BLaER1 treated with 17β-estradiol and CSF1 and Interleukin-3, amounts not matched to agents 10 nM and 100 nM (cell line): Measurements from ENCODE around the gene GRAMD2B.
"Not testable (repeated sequence)": the region's sequence is repeated elsewhere in the genome, so short reads cannot be mapped to it uniquely, and the experiment has no call there.

Experiments used
- H3K27ac ChIP-seq, 11 experiments: shearing (Covaris generic); formaldehyde crosslinking; 2 replicates each; pipeline ENCODE4 v1.8.1; 2022
- H3K27me3 ChIP-seq, 11 experiments: shearing (Covaris generic); formaldehyde crosslinking; 2 replicates each; pipeline ENCODE4 v1.8.1; 2022
- H3K36me3 ChIP-seq, 11 experiments: shearing (Covaris generic); formaldehyde crosslinking; 2 replicates each; pipeline ENCODE4 v1.8.1; 2022
- H3K4me1 ChIP-seq, 10 experiments: shearing (Covaris generic); formaldehyde crosslinking; 2 replicates each; pipeline ENCODE4 v1.8.1; 2022
- H3K4me2 ChIP-seq, 11 experiments: shearing (Covaris generic); formaldehyde crosslinking; 2 replicates each; pipeline ENCODE4 v1.8.1; 2022
- H3K4me3 ChIP-seq, 10 experiments: shearing (Covaris generic); formaldehyde crosslinking; 2 replicates each; pipeline ENCODE4 v1.8.1; 2022
- H3K9ac ChIP-seq, 11 experiments: shearing (Covaris generic); formaldehyde crosslinking; 2 replicates each; pipeline ENCODE4 v1.8.1; 2022
- H3K9me3 ChIP-seq, 11 experiments: shearing (Covaris generic); formaldehyde crosslinking; replicated peaks in 1 of 11; 2 replicates each; pipeline ENCODE4 v1.8.1; 2022
- H4K20me1 ChIP-seq, 11 experiments: shearing (Covaris generic); formaldehyde crosslinking; 2 replicates each; pipeline ENCODE4 v1.8.1; 2022
- Cebpa-rat ChIP-seq, 11 experiments: shearing (Covaris generic); IDR thresholded peaks; 2 replicates each; pipeline ENCODE4 v1.8.1; 2022

The GRAMD2B gene

DNA sequence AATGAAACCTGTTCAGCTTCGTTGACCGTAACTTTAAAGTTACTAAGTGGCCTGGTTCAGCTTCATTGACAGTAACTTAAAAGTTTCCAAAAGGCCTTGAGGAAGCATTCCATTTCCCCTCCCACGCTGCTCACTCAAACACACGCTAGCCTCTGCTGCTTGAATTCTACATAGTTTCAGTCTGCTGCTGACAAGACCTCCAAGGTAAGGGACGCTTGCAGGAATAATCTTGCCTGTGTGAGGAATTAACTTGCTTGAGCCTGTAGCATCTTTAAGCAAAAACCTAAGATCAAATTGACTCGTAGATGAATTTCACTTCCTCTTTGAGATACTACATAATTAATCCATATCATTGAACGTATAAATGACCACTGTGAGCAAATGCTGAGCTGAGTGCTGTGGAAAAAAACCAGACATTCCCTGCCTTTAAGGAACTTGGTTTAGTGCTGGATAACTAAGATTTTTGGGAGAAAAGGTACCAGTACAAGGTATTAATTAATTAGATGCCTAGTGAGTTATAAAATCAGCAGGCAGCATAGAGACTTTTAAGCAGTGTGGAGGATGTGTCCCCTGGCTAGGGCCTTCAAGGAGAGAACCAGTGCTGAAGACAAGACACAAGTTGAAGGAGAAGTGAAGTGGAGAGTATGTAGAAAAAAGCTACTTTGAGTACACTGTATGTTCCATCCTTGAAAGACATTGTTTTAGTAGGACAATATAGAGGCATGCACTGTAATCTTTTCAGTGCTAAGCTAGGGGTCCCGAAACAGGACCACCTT lies 39.2 kb downstream of the GRAMD2B start:
- no peak overlapping the region for H3K4me3 ChIP-seq
- H3K9ac ChIP-seq: no peak overlapping the region
- H3K4me1 ChIP-seq: peaks cover 7 to 17% (median 10%) of the 10 kb centered on the region in 10 experiments; a peak in 18 of 20 replicates
- no peaks in the 10 kb centered on the region for H3K36me3 ChIP-seq
- H3K27ac ChIP-seq: no peak overlapping the region
- peak overlapping the region in 10 of 11 experiments; percentile 2 to 53 (median 36); a peak in 15 of 22 replicates for H3K4me2 ChIP-seq
- TF ChIP-seq Cebpa-rat (IDR thresholded peaks at IDR 0.05): no peak
- no peaks in the 10 kb centered on the region for H3K27me3 ChIP-seq
- no peaks in the 10 kb centered on the region for H4K20me1 ChIP-seq
- no peaks in the 10 kb centered on the region for H3K9me3 ChIP-seq

DNA sequence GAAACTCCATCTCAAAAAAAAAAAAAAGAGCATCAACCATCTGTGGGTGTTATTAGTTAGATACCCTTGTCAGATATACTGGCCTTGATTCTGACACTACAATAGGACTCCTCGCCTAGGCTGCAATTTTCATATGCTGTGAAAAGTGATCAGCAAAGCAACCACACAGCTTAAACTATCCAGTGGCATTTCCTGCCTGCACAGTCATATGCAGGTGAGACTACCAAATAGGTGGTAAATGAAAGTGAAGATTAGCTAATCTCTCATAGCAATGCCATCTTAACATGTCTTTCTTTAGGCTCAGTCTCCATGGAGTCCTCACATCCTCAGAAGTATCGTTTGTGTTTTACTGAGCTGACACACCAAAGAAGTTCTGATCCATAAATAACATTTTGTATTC lies 40.8 kb downstream of the GRAMD2B start:
- no peak overlapping the region for H3K4me3 ChIP-seq

DNA sequence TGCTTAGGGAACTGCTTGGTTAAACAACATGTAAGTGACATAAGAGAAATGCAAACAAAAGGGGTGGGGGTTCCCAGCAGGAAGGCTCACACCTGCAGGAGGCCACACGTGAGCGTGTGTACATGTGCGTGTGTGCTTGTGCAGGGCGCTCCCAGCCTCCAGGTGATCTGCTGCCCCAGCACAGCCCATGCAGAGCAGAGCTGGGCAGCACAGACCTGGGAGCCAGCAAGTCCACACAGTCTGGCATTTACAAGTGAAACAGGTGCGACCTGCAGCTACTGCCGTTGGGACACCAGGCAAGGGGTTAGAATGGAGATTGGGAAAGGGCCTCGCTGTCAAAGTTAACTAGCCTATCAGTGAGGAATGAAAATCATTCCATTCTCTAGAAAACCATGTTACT lies 41.8 kb downstream of the GRAMD2B start:
- Histone ChIP-seq H3K4me3 (no peak overlapping the region), H3K4me1 (peaks cover 7 to 14% (median 10%) of the 10 kb centered on the region in 10 experiments; a peak in 18 of 20 replicates), H3K4me2 (no peak overlapping the region), H3K36me3 (no peaks in the 10 kb centered on the region), H3K9me3 (no peaks in the 10 kb centered on the region), H4K20me1 (no peaks in the 10 kb centered on the region), H3K9ac (no peak overlapping the region), H3K27me3 (no peaks in the 10 kb centered on the region), H3K27ac (no peak overlapping the region)
- TF ChIP-seq Cebpa-rat (IDR thresholded peaks at IDR 0.05): no peak

More for the DNA sequence above, 40.8 kb downstream of the GRAMD2B start:
- H3K4me2 ChIP-seq: no peak overlapping the region
- H3K36me3 ChIP-seq: no peaks in the 10 kb centered on the region
- H3K27ac ChIP-seq: no peak overlapping the region
- H3K4me1 ChIP-seq: peaks cover 7 to 14% (median 10%) of the 10 kb centered on the region in 10 experiments; a peak in 18 of 20 replicates
- no peaks in the 10 kb centered on the region for H3K9me3 ChIP-seq
- no peak overlapping the region for H3K9ac ChIP-seq
- TF ChIP-seq Cebpa-rat (IDR thresholded peaks at IDR 0.05): no peak
- H4K20me1 ChIP-seq: no peaks in the 10 kb centered on the region
- no peaks in the 10 kb centered on the region for H3K27me3 ChIP-seq

DNA sequence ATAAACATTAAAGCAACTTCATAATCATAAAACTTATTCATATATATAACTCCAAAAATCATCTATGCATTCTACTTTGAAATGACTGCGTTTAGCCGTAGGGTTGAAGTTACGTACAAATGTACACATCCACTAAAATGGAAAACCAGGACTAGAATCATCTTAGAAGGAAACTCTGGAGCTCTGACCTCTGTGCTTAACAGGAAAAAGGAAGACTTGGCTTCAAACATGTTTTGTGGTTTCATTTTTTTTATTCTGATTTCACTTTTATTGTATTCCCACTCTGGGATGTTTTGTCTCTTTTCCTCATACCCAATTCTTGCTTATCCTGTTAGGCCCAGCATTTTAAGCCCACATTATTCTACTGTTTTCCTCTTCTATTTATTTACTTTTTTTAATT lies 44.9 kb downstream of the GRAMD2B start:
- Histone ChIP-seq H3K9me3 (no peaks in the 10 kb centered on the region), H3K4me1 (no peaks in the 10 kb centered on the region), H3K27ac (no peak overlapping the region), H3K27me3 (no peaks in the 10 kb centered on the region), H3K4me2 (no peak overlapping the region), H3K4me3 (no peak overlapping the region), H4K20me1 (no peaks in the 10 kb centered on the region), H3K36me3 (no peaks in the 10 kb centered on the region), H3K9ac (no peak overlapping the region)
- no peak for TF ChIP-seq Cebpa-rat (IDR thresholded peaks at IDR 0.05)

DNA sequence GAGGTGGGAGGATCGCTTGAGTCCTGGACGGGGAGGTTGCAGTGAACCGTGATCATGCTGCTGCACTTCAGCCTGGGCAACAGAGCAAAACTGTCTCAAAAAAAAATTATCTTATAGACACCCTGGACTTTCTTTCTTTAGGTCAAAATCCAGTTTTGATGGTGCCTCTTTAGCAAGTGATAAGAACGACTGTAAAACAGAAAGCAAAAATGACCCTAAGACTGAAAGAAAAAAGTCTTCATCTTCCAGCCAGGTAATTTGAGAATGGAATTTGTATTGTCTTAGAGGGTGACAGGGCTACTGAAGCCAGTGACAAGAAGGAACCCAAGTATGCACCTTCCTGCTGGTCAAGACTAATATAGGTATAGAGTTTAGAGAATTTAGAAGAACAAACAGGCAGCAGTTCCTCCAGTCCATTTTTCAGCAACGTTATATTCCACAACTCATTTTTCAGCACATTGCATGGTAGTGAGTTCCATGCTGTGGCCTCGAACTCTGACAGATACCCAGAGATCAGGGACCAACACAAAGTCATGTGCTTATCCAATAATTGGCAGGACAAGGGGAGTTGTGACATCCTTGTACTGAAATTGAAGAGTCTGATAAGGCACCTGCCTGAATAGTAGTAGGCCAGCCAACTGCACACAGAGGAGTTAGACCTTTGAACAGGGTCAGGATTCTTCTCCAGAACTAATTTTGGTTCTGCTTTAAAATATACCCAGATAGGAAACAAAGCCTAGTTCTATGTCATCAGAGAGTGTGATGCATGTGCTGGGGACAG lies 46.5 kb downstream of the GRAMD2B start:
- Histone ChIP-seq H3K4me3 (no peak overlapping the region), H3K36me3 (no peaks in the 10 kb centered on the region), H4K20me1 (no peaks in the 10 kb centered on the region), H3K4me1 (no peaks in the 10 kb centered on the region), H3K27me3 (no peaks in the 10 kb centered on the region), H3K27ac (no peak overlapping the region), H3K9ac (no peak overlapping the region), H3K9me3 (no peaks in the 10 kb centered on the region), H3K4me2 (no peak overlapping the region)
- no peak for TF ChIP-seq Cebpa-rat (IDR thresholded peaks at IDR 0.05)

DNA sequence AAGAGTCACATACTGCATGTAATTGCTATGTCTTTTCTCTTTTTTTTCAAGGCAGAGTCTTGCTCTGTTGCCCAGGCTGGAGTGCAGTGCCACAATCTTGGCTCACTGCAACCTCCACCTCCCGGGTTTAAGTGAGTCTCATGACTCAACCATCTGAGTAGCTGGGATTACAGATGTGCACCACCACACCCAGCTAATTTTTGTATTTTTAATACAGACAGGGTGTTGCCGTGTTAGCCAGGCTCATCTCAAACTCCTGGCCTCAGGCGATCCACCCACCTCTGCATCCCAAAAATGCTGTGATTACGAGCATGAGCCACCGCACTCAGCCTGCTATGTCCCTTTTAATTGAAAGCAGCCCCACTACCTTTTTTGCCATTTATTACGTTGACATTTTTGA lies 47.3 kb downstream of the GRAMD2B start:
- H3K4me1 ChIP-seq, H4K20me1 ChIP-seq, H3K9ac ChIP-seq, H3K27me3 ChIP-seq, H3K4me3 ChIP-seq, H3K27ac ChIP-seq, H3K4me2 ChIP-seq, H3K36me3 ChIP-seq, H3K9me3 ChIP-seq: not testable (repeated sequence)

DNA sequence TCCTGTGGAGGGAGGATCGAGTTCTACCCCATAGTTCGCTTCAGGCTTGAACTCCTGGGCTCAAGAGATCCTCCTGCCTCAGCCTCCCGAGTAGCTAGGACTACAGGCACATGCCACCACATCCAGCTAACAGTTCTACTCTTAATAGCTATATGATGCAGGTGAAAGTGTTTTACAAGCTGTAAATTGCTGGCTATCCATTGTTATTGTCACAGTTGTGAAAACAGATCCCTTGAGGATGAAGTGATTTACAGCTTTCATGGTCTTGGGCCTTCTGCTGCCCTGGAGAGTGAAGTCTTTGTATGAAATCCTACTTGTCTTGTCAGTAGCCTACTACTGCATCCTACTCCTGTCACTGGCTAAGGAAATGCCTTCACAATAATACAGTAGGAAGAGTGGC lies 48.0 kb downstream of the GRAMD2B start:
- Histone ChIP-seq H3K27ac (no peak overlapping the region), H3K4me3 (no peak overlapping the region), H4K20me1 (no peaks in the 10 kb centered on the region), H3K9me3 (no peaks in the 10 kb centered on the region), H3K36me3 (no peaks in the 10 kb centered on the region), H3K27me3 (no peaks in the 10 kb centered on the region), H3K9ac (no peak overlapping the region), H3K4me2 (no peak overlapping the region), H3K4me1 (no peaks in the 10 kb centered on the region)
- no peak for TF ChIP-seq Cebpa-rat (IDR thresholded peaks at IDR 0.05)

DNA sequence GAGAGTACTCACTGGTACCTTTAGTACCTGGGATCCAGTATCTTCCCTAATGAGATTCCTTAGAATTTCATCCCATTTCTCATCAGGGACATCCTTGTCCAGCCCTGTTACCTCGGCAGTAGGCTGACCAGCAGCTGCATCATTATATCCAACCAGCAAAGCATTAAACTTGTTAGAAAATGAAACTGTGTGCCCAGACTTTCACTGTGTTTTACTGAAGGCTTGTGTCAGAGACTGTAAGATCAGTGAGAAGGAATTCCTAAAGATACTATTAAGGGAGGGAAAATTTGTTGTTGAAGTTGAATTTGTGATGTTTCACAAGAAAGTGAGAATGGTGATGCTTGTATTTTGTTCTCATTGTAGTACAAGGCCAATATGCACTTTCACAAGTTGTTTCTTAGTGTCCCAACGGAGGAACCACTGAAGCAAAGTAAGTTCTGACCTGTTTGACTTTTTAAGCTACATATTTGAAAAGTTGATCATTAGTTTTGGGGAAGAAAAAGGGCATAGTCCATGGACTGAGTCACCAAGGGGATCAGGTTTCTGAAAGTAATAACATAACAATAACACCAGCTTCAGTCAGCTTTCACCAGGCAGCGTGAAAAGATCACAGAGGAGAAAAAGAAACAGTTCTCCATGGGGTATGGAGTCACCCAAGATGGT lies 48.8 kb downstream of the GRAMD2B start:
- no peaks in the 10 kb centered on the region for H3K27me3 ChIP-seq
- TF ChIP-seq Cebpa-rat (IDR thresholded peaks at IDR 0.05): no peak
- H3K9ac ChIP-seq: no peak overlapping the region
- H3K4me3 ChIP-seq: no peak overlapping the region
- H3K27ac ChIP-seq: no peak overlapping the region
- no peaks in the 10 kb centered on the region for H3K4me1 ChIP-seq
- no peak overlapping the region for H3K4me2 ChIP-seq
- no peaks in the 10 kb centered on the region for H3K9me3 ChIP-seq
- no peaks in the 10 kb centered on the region for H3K36me3 ChIP-seq
- H4K20me1 ChIP-seq: no peaks in the 10 kb centered on the region

DNA sequence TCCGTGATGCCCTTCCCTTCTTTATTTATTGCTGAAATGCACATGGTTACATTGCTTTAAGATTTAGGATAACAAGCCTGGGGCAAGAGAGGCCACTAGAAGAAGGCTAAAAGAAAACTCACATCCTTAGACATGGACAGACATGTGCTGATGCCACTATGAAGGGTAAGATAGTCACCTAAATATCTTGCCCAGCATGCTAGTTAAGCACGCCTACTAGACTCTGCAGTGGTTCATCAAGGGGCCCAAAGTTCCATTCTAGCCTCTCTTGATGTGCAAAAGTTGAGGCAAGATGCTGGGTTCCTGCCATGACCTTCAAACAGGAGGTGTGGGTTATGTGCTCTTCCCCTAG lies 49.3 kb downstream of the GRAMD2B start:
- no peak overlapping the region for H3K9ac ChIP-seq
- no peak overlapping the region for H3K27ac ChIP-seq
- H3K4me2 ChIP-seq: no peak overlapping the region

More for the DNA sequence above, 49.3 kb downstream of the GRAMD2B start:
- Histone ChIP-seq H4K20me1 (no peaks in the 10 kb centered on the region), H3K4me3 (no peak overlapping the region), H3K36me3 (no peaks in the 10 kb centered on the region), H3K4me1 (no peaks in the 10 kb centered on the region), H3K9me3 (no peaks in the 10 kb centered on the region), H3K27me3 (no peaks in the 10 kb centered on the region)
- no peak for TF ChIP-seq Cebpa-rat (IDR thresholded peaks at IDR 0.05)
